Spinal cord (tissue), 10 donors: ENCODE measurements around the gene FOXC2. TPM values are rescaled to one million over a fixed set of nuclear protein-coding genes. Genes with fewer than 3 reads are reported as not detected.

Source experiments
- DNase-seq, 6 donors: peaks; one replicate each; pipeline versions ENCODE4 v3.0.0 to v3.0.0-alpha.2; 2013 to 2015; ENCODE audit warnings: low spot score in 6 of 6, low read depth in 4 of 6
- H3K27ac ChIP-seq: one replicate; pipeline ENCODE4 v1.5.1; 2013; ENCODE audit warnings: low read depth, low read length, control low read depth
- H3K27me3 ChIP-seq: one replicate; pipeline ENCODE4 v1.6.1; 2013; ENCODE audit warnings: low read length; ENCODE audit not compliant: control insufficient read depth, insufficient read depth
- H3K36me3 ChIP-seq: one replicate; pipeline ENCODE4 v1.6.1; 2013; ENCODE audit warnings: low read length; ENCODE audit not compliant: control insufficient read depth, insufficient read depth
- H3K4me1 ChIP-seq: one replicate; pipeline ENCODE4 v1.6.1; 2013; ENCODE audit warnings: low read length; ENCODE audit not compliant: control insufficient read depth, insufficient read depth
- H3K4me3 ChIP-seq: one replicate; pipeline ENCODE4 v1.5.1; 2013; ENCODE audit warnings: low read depth, low read length, control low read depth
- H3K9me3 ChIP-seq: one replicate; pipeline ENCODE4 v1.6.1; 2013; ENCODE audit warnings: low read length; ENCODE audit not compliant: control insufficient read depth, insufficient read depth
- WGBS: methylation state at CpG from one replicate; pipeline ENCODE4 v1.1.5; 2013; ENCODE audit warnings: missing lambda C conversion rate; ENCODE audit not compliant: insufficient coverage; 5-methylcytosine and 5-hydroxymethylcytosine counted together
- polyA plus RNA-seq, 2 donors: library from polyadenylated mRNA; unstranded; fragments of 120-200 nt; gene quantifications; one replicate each; pipeline ENCODE4 v1.2.1, GENCODE V29; 2013; ENCODE audit not compliant: insufficient read length in 2 of 2
- total RNA-seq, 2 donors: library from RNA; depleted of rRNA in 1 of 2; stranded (reverse); fragments of 120-200 nt in 1 of 2; fragments of >200 nt in 1 of 2; gene quantifications; one replicate each; pipeline versions ENCODE4 v1.2.3 to v1.2.4, GENCODE V29; 2013 to 2014
- donor health status: healthy.

FOXC2 gene
- total and polyA plus RNA-seq, 4 donors = 4.7 to 31.1 (median 13.5) TPM

GRCh38 chr16:86571530-86571915, 4.9 kb downstream of the FOXC2 start:
- no peak for DNase-seq
- peaks cover 92% of the 10 kb centered on the region for H3K27me3 ChIP-seq
- peak overlapping the region; percentile 8 for H3K27ac ChIP-seq
- WGBS = 24% methylated on average over 10 of the region's 10 CpGs
- H3K9me3 ChIP-seq = no peaks in the 10 kb centered on the region
- H3K4me3 ChIP-seq = peak overlapping the region; percentile 56
- H3K4me1 ChIP-seq = peaks cover 21% of the 10 kb centered on the region
- no peaks in the 10 kb centered on the region for H3K36me3 ChIP-seq

DNA sequence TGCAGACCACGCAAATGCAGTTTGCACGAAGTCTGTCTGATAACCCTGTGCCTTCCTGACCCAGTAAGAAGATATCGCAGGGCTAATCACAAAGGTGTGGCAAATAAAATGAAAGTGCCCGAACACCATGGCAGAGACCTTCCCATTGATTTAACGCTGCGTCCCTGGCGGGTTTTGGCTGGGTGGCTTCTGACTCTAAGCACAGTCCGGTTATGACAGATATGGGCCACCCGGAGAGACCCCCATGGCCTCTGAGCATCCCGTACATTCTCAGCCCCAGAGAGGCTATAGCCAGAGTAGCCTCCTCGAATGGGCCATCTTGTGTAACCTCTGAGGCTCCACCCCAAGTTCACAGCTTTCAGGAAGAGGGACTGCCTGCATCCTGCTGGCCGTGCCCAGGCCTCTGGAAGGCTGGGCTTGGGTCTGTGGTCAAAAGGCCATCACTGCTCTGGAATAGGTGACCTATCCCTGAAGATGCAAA, 5.5 kb downstream of the FOXC2 start:
- no peak for DNase-seq
- 32% methylated on average over 12 of the region's 12 CpGs for WGBS
- peaks cover 26% of the 10 kb centered on the region for H3K4me1 ChIP-seq
- peak overlapping the region; percentile 44 for H3K27ac ChIP-seq
- no peaks in the 10 kb centered on the region for H3K36me3 ChIP-seq
- H3K27me3 ChIP-seq = peaks cover 94% of the 10 kb centered on the region
- H3K9me3 ChIP-seq = no peaks in the 10 kb centered on the region
- peak overlapping the region; percentile 56 for H3K4me3 ChIP-seq

GRCh38 chr16:86572606-86573005, 6.0 kb downstream of the FOXC2 start:
- Histone ChIP-seq H3K4me3 (peak overlapping the region; percentile 56), H3K27me3 (peaks cover 94% of the 10 kb centered on the region), H3K27ac (peak overlapping the region; percentile 44), H3K9me3 (no peaks in the 10 kb centered on the region), H3K4me1 (peaks cover 25% of the 10 kb centered on the region), H3K36me3 (no peaks in the 10 kb centered on the region)
- no peak for DNase-seq
- 35% methylated on average over 6 of the region's 8 CpGs for WGBS

DNA sequence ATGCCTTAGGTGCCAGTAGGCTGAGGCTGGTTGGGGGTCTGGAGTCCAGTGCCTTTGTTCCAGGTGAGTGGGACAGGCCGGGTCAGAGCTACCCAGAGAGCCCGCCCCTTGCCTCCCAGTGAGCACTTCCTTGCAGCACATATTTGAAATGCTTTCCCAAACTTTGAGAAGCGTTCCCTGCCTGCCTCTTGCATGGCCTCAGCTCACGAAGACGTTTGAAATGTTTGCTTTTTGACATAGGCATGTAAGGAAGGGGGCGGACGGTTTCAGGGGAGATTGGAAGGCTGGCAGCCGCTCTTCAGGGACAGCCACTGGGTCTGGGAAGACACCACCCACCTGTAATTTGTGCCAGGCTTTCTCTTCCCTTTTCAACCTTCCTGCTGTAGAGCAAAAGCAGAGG, 6.6 kb downstream of the FOXC2 start:
- 14% methylated on average over 7 of the region's 8 CpGs for WGBS
- Histone ChIP-seq H3K27ac (peak overlapping the region; percentile 44), H3K9me3 (no peaks in the 10 kb centered on the region), H3K4me1 (peaks cover 27% of the 10 kb centered on the region), H3K4me3 (peak overlapping the region; percentile 56), H3K27me3 (peaks cover 98% of the 10 kb centered on the region), H3K36me3 (no peaks in the 10 kb centered on the region)
- no peak for DNase-seq

GRCh38 chr16:86573646-86574508, 7.2 kb downstream of the FOXC2 start:
- Histone ChIP-seq H3K27me3 (peaks cover 99% of the 10 kb centered on the region), H3K4me1 (peaks cover 31% of the 10 kb centered on the region), H3K27ac (peak overlapping the region; percentile 79), H3K36me3 (no peaks in the 10 kb centered on the region), H3K9me3 (no peaks in the 10 kb centered on the region), H3K4me3 (peak overlapping the region; percentile 56)
- WGBS = 38% methylated on average over 12 of the region's 13 CpGs
- DNase-seq = peak in 1 of 6 donors; percentile 24

DNA sequence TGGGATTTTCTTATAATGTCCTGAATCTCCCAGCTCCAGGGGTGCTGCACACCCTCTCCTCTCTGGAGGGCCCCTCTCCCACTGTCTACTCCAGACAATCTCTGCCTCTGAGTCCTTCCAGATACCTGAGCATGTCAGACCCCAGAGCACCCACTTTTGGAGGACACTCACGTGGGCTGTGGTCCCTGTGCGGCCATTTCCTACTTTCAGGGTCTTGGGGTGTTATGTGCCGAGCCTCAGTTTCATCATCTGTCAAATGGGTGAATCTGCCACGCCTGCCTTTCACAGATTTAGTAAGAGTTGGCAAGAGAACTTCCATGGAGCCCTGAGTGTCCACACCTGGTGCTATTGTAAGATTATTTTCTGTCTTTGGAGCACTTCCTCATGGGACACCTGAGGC, 8.0 kb downstream of the FOXC2 start:
- no peaks in the 10 kb centered on the region for H3K9me3 ChIP-seq
- peak overlapping the region; percentile 12 for H3K4me3 ChIP-seq
- H3K36me3 ChIP-seq = no peaks in the 10 kb centered on the region
- H3K27ac ChIP-seq = peak overlapping the region; percentile 79
- peaks cover 98% of the 10 kb centered on the region for H3K27me3 ChIP-seq
- DNase-seq = no peak
- peaks cover 36% of the 10 kb centered on the region for H3K4me1 ChIP-seq
- 31% methylated on average over 4 of the region's 4 CpGs for WGBS

DNA sequence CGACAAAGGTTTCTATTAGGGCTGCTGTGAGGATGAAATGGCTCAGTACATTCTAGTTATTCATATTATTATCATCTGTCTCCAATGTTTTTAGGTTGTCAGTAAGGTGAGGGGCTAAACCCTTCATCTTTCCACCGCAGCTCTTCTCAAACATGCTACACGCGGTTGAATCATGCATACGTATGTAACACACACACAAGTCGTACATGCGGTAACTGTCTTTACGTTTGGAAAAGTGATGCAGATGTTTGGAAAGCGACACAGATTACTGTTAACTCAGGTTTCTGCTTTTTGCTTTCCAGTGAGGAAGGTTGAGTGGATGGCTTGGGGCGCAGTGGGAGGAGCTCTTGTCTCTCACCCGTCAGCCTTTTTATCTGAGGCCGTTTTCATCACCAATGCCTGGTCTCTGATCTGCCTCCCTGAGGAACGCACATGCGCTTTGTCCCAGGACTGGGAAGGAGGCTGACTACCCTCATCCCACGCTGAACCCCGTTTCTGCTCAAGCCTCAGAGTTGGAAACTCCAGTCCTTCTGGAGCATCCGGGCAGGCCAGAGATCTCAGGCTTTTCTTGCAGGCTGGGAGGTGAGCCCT, 8.6 kb downstream of the FOXC2 start:
- WGBS = 19% methylated on average over 9 of the region's 17 CpGs
- no peak for DNase-seq
- peak overlapping the region; percentile 87 for H3K27ac ChIP-seq
- H3K9me3 ChIP-seq = no peaks in the 10 kb centered on the region
- H3K27me3 ChIP-seq = peaks cover 98% of the 10 kb centered on the region
- no peaks in the 10 kb centered on the region for H3K36me3 ChIP-seq
- H3K4me1 ChIP-seq = peaks cover 40% of the 10 kb centered on the region
- peak overlapping the region; percentile 55 for H3K4me3 ChIP-seq

- H3K27me3 ChIP-seq = peaks cover 97% of the 10 kb centered on the region
- under 1% methylated on average over 37 of the region's 54 CpGs for WGBS
- peaks cover 40% of the 10 kb centered on the region for H3K4me1 ChIP-seq
- H3K27ac ChIP-seq = peak overlapping the region; percentile 87
- H3K9me3 ChIP-seq = no peaks in the 10 kb centered on the region
- H3K4me3 ChIP-seq = peak overlapping the region; percentile 55
- peak in 2 of 6 donors; percentile 73 to 84 for DNase-seq
- no peaks in the 10 kb centered on the region for H3K36me3 ChIP-seq
Measured at GRCh38 chr16:86575754-86576557, 9.3 kb downstream of the FOXC2 start.

- Histone ChIP-seq H3K27ac (peak overlapping the region; percentile 87), H3K27me3 (peaks cover 97% of the 10 kb centered on the region), H3K4me3 (peak overlapping the region; percentile 55), H3K9me3 (no peaks in the 10 kb centered on the region), H3K36me3 (no peaks in the 10 kb centered on the region), H3K4me1 (peaks cover 40% of the 10 kb centered on the region)
- DNase-seq = peak in 1 of 6 donors; percentile 43
- WGBS = 2% methylated on average over 30 of the region's 33 CpGs
Measured at GRCh38 chr16:86576591-86577313, 10.1 kb downstream of the FOXC2 start.
